Measurements from ENCODE around the gene RASSF1. TPM values are rescaled to one million over a fixed set of nuclear protein-coding genes. Genes with fewer than 3 reads are reported as not detected.

The RASSF1 gene
- total and polyA plus RNA-seq, 2 of the 13 experiments (the other 11 are each of a cell fraction or from before 2014, with no cell fraction given) = 10.2 to 27.5 TPM

GRCh38 chr3:50358911-50359759, 18.5 kb upstream of the RASSF1 start, which contains the start of gene TMEM115 (continued):
- TF ChIP-seq ZNF614 (CRISPR knock-in tag; IDR thresholded peaks at IDR 0.05; ENCODE audit: borderline replicate concordance) (peak; percentile 58; the same call in 1 of the 2 replicates), ZNF333 (CRISPR knock-in tag; IDR thresholded peaks at IDR 0.05; ENCODE audit: borderline replicate concordance) (0 out of 2 replicates have a peak, but pooled peaks have one; percentile 13), TRAFD1 (CRISPR knock-in tag; IDR thresholded peaks at IDR 0.05; ENCODE audit: borderline replicate concordance) (no peak), MLLT10 (CRISPR knock-in tag; IDR thresholded peaks at IDR 0.05) (no peak), PRPF4 (IDR thresholded peaks at IDR 0.05; ENCODE audit: low read depth, low read length, poor library complexity, severe bottlenecking) (no peak), ZNF451 (CRISPR knock-in tag; IDR thresholded peaks at IDR 0.05) (0 out of 2 replicates have a peak, but pooled peaks have one; percentile 79), KLF12 (CRISPR knock-in tag; IDR thresholded peaks at IDR 0.05; ENCODE audit: borderline replicate concordance) (peak; percentile 35; the same call in 1 of the 2 replicates), ZNF362 (CRISPR knock-in tag; IDR thresholded peaks at IDR 0.05; ENCODE audit: borderline replicate concordance) (no peak), IKZF4 (CRISPR knock-in tag; IDR thresholded peaks at IDR 0.05; ENCODE audit: borderline replicate concordance, low read depth, not compliant biosample characterization) (peak; percentile 95), ZNF180 (CRISPR knock-in tag; IDR thresholded peaks at IDR 0.05; ENCODE audit: borderline replicate concordance, low read depth) (no peak), HIC2 (CRISPR knock-in tag; IDR thresholded peaks at IDR 0.05; ENCODE audit: low read depth) (peak; percentile 51; the same call in 1 of the 2 replicates), HINFP (CRISPR knock-in tag; IDR thresholded peaks at IDR 0.05; ENCODE audit: low read depth) (no peak), ZNF879 (CRISPR knock-in tag; IDR thresholded peaks at IDR 0.05) (no peak), ZNF431 (CRISPR knock-in tag; IDR thresholded peaks at IDR 0.05; ENCODE audit: borderline replicate concordance, low read depth) (no peak), TFDP2 (CRISPR knock-in tag; IDR thresholded peaks at IDR 0.05) (peak; percentile 42; the same call in 1 of the 2 replicates), E2F2 (CRISPR knock-in tag; IDR thresholded peaks at IDR 0.05; ENCODE audit: borderline replicate concordance) (no peak; the same call in 1 of the 2 replicates), IRX3 (CRISPR knock-in tag; IDR thresholded peaks at IDR 0.05; ENCODE audit: borderline replicate concordance, low read depth) (0 out of 2 replicates have a peak, but pooled peaks have one; percentile 24), ZNF337 (CRISPR knock-in tag; IDR thresholded peaks at IDR 0.05; ENCODE audit: borderline replicate concordance, low read depth) (no peak)
